GM10266 (cell line): ENCODE results near the gene SPATA2.

Experiments used
- DNase-seq: peaks from one replicate; pipeline ENCODE4 v3.0.0; 2012; ENCODE audit errors: extremely low spot score
- CTCF ChIP-seq: IDR thresholded peaks from 2 replicates; pipeline ENCODE4 v1.5.1; 2012; ENCODE audit warnings: mild to moderate bottlenecking, low read depth; ENCODE audit not compliant: control insufficient read depth, insufficient read depth; ENCODE audit errors: missing control alignments

SPATA2 gene

DNA sequence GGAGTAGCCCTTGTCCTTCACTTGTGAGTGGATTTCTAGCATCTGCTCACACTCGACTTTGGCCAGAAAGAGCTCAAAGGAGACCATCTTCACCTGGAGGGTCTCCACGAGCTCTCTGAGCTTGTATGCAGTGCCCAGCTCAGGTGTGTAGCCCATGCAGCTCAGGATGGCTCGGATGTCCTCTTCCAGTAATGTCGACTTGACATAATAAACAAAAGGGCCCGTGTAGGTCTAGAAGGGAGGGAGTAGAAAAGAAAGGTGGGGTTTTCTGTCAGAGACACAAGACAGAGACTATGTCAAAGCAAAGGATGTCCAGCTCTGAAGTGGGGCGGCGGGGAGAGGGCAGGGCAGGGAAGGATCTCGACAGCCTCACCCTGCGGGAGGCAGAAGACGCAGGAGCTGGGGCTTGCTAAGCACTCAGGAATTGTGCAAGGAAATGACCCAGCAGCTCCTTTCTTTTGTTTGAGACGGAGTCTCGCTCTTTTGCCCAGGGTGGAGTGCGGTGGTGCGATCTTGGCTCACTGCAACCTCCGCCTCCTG, 8.6 kb downstream of the SPATA2 start:
- no peak for TF ChIP-seq CTCF
- DNase-seq, result no peak

DNA sequence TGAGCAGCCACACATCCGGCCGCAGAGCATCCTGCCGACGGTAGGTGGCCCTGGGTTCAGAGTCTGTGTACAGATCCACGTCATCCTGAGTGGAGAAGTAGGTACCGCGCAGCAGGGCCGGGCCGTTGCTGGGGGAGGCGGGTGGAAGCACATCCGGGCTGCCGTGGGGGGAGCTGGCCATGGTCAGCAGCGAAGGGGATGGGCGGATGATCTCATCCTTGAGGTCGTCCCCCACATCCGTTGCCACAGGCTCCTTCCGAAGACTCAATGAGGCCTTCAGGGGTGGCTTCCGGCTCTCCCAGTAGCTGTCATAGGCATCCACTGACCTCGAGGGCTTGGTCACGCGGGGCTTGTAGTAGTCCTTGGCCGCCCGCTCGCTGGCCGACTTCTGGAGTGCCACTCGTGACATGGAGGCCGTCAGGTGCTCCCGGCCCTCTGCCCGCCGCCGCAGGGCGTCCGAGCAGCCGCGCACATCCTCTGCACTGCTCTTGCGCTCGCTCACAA, 9.2 kb downstream of the SPATA2 start:
- TF ChIP-seq CTCF, result no peak
- DNase-seq, result no peak

DNA sequence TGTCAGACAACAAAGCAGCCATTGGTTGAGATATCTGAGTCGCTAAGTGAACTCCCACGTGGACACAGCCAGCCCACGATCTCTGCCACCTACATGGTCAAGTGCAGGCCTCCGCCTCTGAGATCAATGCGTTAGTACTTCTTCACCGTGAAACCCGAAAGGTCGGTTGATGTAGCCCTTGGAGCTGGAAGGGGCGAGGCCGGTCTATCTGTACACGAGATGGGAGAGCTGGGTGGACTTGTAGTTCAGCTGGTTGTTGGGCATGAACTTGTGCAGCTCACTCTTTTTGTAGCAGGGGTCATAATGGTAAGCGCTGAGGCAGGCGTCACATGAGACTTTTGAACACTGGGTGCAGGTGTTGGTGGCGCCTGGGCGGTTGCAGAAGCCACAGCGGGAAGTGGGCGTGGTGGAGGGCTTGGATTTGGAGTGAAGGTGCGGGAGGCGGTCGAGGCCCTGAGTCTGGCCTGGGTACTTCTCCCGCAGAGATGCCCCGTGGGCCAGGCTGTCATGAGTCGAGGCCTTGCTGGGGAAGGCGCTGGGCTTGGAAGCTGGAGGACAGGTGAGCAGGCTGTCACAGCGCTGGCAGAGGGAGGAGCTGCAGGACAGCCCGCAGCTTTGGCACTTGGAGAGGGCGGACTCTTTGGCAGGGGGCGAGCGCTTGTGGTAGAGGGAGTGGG, 9.8 kb downstream of the SPATA2 start:
- no peak for TF ChIP-seq CTCF
- DNase-seq, result no peak

GRCh38 chr20:49904440-49905214, 10.7 kb downstream of the SPATA2 start:
- no peak for DNase-seq
- no peak for TF ChIP-seq CTCF

- no peak for TF ChIP-seq CTCF
- no peak for DNase-seq
Observed at GRCh38 chr20:49901588-49901987, 13.7 kb downstream of the SPATA2 start.

GRCh38 chr20:49899541-49900383, 15.6 kb downstream of the SPATA2 start:
- no peak for DNase-seq
- TF ChIP-seq CTCF, result no peak
